HTR-8/SVneo (cell line): ENCODE measurements around the gene PPM1F.
"Not testable (repeated sequence)": the region's sequence is repeated elsewhere in the genome, so short reads cannot be mapped to it uniquely, and the experiment has no call there.

Experiments
- DNase-seq: peaks from one replicate; pipeline ENCODE4 v3.0.0; 2011; ENCODE audit warnings: low spot score, mixed read lengths; ENCODE audit not compliant: insufficient read length
- FAIRE-seq: peaks from 2 replicates; lab custom pipeline; 2011; peaks lifted over from hg19 to GRCh38; lab: Jason Lieb, UNC

The PPM1F gene

DNA sequence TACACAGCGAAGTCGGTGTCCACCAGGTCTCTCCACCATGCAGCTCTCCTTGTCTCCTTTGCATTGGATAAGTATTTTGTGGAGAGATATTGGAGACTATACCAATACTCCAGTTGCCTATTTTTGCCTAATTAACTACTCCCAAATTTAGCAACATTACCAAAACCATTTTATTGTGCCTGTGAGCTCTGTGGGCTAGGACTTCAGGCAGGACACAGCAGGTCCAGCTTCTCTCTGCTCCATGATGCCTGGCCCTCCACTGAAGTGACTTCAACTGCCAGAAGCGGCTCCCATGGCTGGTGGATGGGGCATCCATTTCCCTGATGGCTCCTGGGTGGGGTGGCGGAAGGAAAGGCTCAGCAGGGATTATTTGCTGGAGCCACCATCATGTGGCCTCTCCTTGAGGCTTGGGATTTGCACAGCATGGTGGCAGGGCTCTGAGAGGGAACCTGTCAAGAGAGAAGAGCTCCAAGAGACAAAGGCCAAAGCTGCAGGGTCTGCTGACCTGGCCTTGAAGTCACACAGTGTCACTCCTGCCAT is 48.3 kb downstream of the PPM1F start:
- DNase-seq (no peak), FAIRE-seq (no peak)

DNA sequence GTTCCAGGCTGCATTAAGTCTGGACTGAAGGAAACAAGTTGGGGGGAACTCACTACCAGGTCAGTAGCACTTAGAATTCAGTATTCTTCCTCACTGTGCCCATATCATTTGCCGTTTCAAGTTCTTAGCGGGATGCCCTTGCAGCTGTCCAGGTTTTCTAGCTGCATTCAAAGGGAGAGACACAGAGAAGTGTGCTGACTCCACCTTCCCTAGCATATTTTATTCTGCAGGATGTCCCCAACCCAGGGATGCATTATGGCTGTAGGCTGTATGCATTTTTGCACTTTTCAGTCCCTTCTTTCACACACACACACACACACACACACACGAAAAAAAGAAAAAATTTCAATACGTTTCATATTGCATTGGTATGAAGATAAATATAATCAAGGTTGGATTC is 49.4 kb downstream of the PPM1F start:
- no peak for DNase-seq
- no peak for FAIRE-seq

DNA sequence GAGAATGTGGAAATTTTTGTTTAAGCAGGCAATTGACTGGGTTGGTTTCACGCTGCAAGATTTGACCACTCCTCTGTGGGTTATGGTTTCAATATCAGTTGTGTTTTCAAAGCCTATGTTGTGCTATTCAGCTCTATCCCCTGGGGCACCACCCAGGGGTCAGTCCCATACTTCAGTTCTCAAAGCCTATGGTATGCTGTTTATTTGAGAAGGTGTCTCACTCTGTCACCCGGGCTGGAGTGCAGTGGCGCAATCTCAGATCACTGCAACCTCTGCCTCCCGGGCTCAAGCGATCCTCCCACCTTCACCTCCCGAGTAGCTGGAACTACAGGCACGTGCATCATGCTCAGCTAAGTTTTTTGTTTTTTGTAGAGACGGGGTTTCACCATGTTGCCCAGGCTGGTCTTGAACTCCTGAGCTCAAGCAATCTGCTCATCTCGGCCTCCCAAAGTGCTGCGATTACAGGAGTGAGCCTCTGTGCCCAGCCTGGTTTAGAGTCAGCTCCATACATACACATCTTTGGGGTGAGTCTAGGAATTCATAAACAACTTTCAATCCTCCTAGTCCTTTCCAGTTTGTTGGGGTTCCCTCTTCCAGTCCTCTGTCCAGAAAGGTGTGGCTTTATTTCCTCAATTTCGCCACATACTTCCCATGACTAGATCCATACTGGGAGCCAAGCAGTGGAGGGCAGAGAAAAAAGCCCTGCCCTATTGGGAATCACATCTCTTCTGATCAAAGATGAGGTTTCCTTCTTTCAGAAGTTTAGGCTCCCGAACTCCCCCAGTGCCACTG is 50.2 kb downstream of the PPM1F start:
- FAIRE-seq (no peak), DNase-seq (no peak)

GRCh38 chr22:21898354-21898896 is 54.2 kb downstream of the PPM1F start:
- FAIRE-seq, result no peak
- DNase-seq, result no peak

DNA sequence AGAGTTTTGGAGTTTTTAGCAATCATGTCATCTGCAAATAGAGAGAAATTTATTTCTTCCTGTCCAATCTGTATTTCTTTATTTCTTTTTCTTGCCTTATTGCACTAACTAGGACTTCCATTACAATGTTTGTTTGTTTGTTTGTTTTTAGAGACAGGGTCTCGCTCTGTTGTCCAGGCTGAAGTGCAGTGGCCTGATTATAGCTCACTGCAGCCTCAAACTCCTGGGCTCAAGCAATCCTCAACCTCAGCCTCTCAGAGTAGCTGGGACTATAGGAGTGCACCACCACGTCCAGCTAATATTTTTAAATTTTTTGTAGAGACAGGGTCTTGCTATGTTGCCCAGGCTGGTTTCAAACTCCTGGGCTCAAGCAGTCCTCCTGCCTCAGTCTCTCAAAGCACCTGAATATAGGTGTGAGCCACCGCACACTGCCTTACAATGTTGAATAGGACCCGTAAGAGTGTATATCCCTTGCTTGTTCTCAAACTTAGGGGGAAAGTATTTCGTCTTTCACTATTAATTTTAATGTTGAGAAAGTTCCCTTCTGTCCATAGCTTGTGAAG is 55.6 kb downstream of the PPM1F start:
- DNase-seq (no peak), FAIRE-seq (no peak)

- not testable (repeated sequence) for DNase-seq, FAIRE-seq
These were observed 56.4 kb downstream of the PPM1F start for GRCh38 chr22:21896275-21896674.

GRCh38 chr22:21894799-21895198 is 57.8 kb downstream of the PPM1F start:
- FAIRE-seq (no peak), DNase-seq (no peak)

DNA sequence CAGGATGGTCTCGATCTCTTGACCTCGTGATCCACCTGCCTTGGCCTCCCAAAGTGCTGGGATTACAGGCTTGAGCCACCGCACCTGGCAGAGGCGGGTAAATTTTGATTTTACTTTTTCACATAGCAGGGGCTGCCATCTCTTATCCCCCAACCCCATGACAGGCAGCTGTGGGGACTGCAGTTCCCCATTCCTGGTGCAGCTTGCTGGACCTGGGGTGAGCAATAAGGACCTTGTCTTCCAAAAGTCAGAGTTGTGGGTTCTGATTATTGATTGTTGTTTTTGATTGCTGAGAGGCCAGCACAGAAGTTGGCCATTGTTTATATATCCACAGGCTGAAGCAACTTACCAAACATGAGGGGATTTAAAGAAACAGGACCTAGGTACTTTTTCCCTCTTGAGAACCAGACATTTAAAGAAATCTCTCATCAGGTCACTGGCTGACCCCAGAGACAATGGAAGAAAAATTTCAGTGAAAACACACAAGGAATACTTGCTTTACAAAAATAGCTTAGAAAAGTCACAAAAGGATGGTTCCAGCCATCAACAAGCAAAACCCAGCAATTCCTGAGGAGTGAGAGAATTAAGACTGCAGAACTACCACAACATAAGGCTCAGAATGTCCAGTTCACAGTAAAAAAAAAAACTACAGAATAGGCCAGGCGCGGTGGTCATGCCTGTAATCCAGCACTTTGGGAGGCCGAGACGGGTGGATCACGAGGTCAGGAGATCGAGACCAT is 63.2 kb downstream of the PPM1F start:
- FAIRE-seq (no peak), DNase-seq (no peak)

GRCh38 chr22:21887841-21888240 is 64.8 kb downstream of the PPM1F start:
- FAIRE-seq (no peak), DNase-seq (no peak)

- FAIRE-seq, DNase-seq: not testable (repeated sequence)
These were observed 68.7 kb downstream of the PPM1F start for GRCh38 chr22:21883930-21884329.

DNA sequence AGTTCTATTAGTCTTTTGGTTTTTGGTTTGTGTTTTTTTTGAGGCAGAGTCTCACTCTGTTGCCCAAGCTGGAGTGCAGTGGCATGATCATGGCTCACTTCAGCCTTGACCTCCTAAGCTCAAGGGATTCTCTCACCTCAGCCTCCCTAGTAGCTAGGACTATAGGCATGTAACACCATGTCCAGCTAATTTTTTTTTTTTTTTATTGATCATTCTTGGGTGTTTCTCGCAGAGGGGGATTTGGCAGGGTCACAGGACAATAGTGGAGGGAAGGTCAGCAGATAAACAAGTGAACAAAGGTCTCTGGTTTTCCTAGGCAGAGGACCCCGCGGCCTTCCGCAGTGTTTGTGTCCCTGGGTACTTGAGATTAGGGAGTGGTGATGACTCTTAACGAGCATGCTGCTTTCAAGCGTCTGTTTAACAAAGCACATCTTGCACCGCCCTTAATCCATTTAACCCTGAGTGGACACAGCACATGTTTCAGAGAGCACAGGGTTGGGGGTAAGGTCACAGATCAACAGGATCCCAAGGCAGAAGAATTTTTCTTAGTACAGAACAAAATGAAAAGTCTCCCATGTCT is 69.8 kb downstream of the PPM1F start:
- not testable (repeated sequence) for FAIRE-seq

GRCh38 chr22:21881841-21882753 is 70.6 kb downstream of the PPM1F start:
- DNase-seq (no peak), FAIRE-seq (no peak)

More for the DNA sequence above, 69.8 kb downstream of the PPM1F start:
- not testable (repeated sequence) for DNase-seq

DNA sequence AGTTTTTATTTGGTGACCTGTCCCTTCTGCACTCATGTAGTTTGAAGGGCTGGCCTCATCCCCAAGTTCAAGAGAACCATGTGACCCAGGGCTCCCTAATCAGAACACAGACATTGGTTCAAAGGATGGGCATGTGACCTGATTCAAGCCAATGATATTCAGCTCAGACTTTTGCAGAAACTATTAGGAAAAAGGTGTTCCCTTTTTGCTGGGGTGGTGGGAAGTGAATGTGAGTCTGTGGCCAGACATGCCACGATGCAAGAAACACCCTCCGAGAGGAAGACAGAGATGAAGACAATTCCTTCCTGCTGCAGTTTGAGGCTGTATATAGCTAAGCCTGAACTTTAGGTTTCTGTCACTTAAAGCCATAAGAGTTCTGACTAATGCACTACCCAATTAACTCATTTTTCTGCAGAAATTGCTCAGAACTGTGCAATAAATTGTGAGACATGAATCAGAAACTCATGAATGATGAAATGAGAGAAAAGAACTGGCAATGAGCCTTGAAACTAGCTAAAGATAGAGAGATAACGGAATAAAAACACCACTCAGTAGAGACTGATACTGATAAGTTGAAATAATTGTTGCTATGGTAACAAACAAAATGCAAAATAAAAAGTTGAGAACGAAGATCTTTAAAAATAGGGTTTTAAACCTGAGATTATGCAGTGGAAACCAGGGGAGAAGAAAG is 76.0 kb downstream of the PPM1F start:
- no peak for FAIRE-seq

GRCh38 chr22:21874953-21875352 is 77.7 kb downstream of the PPM1F start:
- FAIRE-seq, DNase-seq: not testable (repeated sequence)

More for the DNA sequence above, 76.0 kb downstream of the PPM1F start:
- DNase-seq, result no peak

GRCh38 chr22:21873619-21874018 is 79.0 kb downstream of the PPM1F start:
- FAIRE-seq, result no peak

DNA sequence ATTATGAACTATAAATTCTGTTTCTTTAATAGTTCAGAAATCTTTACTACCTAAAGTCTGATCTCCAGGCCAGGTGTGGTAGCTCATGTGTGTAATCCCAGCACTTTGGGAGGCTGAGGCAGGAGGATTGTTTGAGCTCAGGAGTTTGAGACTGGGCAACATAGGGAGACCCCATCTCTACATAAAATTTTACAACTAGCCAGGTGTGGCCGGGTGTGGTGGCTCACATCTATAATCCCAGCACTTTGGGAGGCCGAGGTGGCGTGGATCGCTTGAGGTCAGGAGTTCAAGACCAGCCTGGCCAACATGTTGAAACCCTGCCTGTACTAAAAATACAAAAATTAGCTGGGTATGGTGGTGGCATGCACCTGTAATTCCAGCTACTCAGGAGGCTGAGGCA is 79.9 kb downstream of the PPM1F start:
- DNase-seq, FAIRE-seq: not testable (repeated sequence)

More at GRCh38 chr22:21873619-21874018, 79.0 kb downstream of the PPM1F start:
- no peak for DNase-seq
